Kidney glomerular epithelial cell (primary cell): ENCODE measurements around the gene SMG1.
"Not testable (repeated sequence)": the region's sequence is repeated elsewhere in the genome, so short reads cannot be mapped to it uniquely, and the experiment has no call there.

Source experiments
- DNase-seq: peaks from one replicate; lab custom pipeline; 2025; lab: John Stamatoyannopoulos, UW

Gene SMG1

GRCh38 chr16:18800293-18800692 is 125.9 kb downstream of the SMG1 start:
- no peak for DNase-seq

- no peak for DNase-seq
These were observed 126.7 kb downstream of the SMG1 start for GRCh38 chr16:18799500-18799899.

DNA sequence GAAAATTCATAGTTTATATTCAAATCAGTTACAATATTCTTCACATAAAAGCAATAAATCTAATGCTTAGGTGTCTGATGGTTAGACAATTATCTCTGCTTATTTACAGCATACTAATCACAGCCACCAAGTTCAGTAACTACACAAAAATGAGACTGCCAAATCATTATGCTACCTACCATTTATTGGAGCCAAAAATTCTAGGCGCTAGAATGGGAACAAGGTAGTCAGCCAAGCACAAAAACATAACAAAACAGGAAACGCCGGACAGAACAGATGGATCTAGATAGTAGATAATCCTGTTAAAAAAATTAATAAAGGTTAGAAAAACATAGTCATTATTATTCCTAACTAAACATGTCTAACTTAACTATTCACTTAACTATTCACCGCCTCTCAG is 128.5 kb downstream of the SMG1 start:
- no peak for DNase-seq

DNA sequence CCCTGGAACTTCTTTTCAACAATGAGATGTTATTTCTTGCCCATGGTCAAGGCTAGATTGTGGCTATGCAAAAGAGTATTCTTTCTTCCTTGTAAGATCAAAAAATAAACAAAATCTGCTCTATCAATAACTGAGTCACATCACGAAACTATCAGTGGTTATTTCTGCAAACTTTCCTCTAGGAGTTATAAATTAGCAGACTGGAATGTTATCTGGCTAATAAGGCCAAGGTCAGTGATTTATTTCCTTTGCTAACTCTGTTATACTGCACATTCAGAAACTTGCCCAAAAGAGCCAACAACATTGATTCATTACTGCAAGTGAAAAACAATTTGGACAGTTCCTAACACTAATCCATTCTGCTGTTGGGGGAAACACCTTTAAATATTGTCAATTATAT is 129.8 kb downstream of the SMG1 start:
- DNase-seq = no peak

DNA sequence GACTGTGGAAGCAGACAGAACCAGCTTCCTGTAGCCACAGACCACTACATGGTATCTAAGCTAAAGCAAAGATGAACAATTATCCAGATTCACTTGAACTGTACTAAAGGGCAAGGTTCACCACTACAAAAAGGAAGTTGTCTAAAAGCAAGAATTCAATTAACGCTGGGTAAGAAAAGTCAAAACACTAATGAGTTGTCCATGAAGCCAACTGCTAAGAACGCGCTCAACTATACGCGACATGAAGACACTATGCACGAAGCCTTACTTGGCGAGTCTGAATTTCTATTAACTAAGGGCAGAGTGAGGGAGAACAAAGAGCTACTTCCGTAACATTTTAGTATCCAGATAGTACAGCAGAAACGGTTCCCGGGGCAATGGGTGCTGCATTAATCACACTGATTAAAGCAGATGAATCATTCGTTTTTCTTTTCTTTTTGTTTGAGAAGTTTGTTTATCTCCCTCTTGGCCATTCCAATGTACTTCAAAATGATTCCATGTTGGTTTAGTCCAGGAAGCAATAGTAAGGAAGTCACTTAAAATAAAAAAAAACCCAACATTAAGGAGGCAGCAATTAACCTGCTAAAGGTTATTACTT is 133.3 kb downstream of the SMG1 start:
- no peak for DNase-seq

GRCh38 chr16:18789850-18790706 is 136.1 kb downstream of the SMG1 start, which contains the start of gene RPS15A:
TSS of gene RPS15A (minus strand) at chr16:18790334. CDS start at chr16:18789113, 1,221 bp downstream.
- peak; percentile 97 for DNase-seq

- DNase-seq = no peak
These were observed 136.7 kb downstream of the SMG1 start for GRCh38 chr16:18789515-18789849.

- no peak for DNase-seq
These were observed 137.2 kb downstream of the SMG1 start for GRCh38 chr16:18788828-18789514.

DNA sequence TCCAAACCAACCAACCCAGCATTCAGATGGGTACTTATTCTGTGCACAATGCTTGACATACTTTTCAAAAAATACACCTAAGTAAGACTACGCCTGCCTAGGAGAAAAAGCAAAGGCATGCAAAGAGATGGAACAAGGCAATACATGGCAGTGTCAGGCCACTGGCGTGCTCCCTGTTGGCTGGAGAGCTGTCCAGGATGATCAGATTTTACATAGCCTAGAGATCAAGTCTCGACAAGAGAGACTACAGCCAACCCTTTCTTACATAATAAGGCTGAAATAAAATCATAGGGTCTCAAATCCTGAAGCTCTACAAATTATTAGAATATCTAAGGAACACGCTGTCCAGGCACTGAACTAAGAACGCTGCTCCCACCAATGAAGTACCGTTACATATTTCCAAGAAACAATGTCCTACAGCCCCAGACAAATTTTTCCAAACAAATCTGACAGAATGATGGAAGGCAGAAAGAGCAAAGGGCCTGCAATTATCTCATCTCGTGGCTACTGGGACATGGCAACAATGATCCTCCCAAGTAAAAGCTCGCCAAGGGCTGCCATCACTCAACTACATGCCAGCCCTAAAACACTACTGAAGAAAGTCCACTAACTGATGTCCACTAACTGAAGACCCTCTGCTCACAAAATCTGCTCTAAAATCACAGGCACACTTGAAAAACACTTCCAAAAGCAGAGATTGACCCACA is 141.1 kb downstream of the SMG1 start:
- no peak for DNase-seq

DNA sequence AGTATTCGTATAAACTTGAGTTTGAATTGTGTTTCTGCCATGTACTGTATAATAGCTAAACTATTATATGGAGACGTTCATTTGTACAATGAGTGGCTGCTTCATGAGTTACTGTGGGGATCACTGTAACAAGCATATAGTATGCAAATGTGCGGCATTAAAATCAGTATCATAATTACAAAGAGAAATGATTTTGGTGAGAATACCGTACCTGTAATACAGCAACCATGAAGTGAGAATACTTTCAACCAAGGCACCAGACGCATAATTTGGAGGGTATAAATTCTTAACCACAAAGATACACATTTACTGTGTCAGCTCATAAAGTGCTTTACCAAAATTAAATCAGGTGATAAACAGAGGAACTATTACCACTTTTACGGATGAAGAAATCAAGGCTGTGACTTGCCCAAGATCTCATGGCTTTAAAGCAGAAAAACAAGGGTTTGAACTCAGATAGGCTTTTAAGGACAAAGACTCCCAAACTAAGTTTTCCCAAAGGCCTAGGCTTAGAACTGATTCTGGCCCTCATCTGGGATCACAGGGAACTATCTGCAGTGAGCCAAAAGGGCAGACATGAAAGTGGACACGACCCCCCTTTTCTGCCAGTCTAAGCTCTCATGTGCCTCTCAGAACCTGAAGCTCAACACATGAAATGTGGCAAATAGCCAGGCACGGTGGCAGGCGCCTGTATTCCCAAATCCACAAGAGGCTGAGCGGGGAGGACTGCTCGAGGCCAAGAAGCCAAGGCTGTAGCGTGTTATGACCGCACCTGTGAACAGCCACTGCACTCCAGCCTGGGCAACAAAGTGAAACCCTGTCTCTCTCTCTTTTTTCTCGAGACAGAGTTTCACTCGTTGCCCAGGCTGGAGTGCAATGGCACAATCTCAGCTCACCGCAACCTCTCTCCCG is 142.5 kb downstream of the SMG1 start:
- no peak for DNase-seq

DNA sequence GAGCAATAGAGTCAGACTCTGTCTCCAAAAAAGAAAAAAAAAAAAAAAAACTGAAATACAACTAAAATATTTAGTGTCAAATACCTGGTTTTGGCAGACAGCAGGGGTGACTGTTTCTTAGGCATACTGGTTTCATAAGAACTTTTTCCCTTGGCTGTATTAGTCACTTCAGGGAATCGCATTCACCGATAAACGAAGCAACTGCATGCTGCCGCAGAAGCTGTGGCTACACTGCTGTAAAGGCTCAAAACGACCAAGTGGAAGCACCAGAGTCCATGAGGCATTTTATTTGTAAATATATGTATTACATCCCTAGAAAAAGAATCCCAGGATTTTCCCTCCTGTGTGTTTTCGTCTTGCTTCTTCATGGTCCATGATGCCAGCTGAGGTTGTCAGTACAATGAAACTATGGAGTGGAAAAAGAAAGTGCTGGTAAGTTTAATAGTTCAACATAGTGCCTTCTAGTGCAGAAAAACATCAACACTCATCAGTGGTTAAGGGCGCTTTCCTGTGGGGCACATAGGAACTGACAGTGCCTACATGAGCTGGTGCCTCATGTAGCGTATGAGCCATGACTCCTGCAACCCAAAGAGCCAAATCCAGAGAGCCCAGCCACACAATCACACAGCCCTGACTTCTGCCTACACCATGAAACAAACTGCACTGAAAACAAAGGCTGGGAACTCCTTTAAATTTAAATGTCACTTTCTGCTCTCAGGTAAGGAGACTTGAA is 143.3 kb downstream of the SMG1 start:
- DNase-seq = no peak

GRCh38 chr16:18781232-18781631 is 145.0 kb downstream of the SMG1 start:
- not testable (repeated sequence) for DNase-seq

- DNase-seq = not testable (repeated sequence)
These were observed 145.7 kb downstream of the SMG1 start for GRCh38 chr16:18780460-18781026.

GRCh38 chr16:18777664-18778063 is 148.5 kb downstream of the SMG1 start:
- DNase-seq = not testable (repeated sequence)

- not testable (repeated sequence) for DNase-seq
These were observed 149.9 kb downstream of the SMG1 start for GRCh38 chr16:18776334-18776733.

GRCh38 chr16:18774651-18775050 is 151.6 kb downstream of the SMG1 start:
- not testable (repeated sequence) for DNase-seq

GRCh38 chr16:18772171-18772570 is 154.0 kb downstream of the SMG1 start:
- DNase-seq = not testable (repeated sequence)

DNA sequence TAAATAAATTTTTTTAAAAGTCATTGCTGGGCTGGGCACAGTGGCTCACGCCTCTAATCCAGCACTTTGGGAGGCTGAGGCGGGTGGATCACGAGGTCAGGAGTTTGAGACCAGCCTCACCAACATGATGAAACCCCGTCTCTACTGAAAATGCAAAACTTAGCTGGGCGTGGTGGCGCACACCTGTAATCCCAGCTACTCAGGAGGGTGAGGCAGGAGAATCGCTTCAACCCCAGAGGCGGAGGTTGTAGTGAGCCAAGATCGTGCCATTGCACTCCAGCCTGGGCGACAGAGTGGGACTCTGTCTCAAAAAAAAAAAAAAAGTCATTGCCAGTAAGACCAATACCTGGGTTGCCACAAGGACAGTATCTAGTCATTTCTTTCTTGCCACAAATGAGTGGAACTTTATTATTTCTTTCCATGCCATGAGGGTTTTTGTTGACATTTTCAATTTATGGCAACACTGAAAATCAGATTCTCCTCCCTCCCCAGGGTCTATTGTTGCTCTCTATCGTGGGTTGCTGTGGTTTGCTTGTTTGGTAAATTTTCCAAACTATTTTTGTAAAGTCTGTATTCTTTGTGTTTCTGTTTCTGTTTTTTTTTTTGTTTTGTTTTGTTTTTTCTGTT is 155.8 kb downstream of the SMG1 start:
- not testable (repeated sequence) for DNase-seq

DNA sequence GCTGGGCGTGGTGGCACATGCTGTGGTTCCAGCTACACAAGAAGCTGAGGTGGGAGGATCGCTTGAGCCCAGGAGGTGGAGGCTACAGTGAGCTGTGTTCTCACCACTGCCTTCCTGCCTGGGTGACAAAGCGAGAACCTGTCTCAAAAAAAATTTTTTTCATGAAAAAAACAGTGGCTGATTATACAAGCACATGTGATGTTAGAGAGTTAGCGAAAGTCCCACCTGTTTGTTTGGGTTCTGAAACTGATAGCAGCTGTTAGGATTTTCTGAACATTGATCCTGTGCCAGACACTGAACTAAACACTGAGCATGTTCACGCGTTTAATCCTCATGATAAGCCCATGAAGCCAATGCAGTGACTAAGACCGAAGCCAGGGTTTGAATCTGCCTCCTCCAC is 159.0 kb downstream of the SMG1 start:
- not testable (repeated sequence) for DNase-seq

GRCh38 chr16:18762713-18763112 is 163.5 kb downstream of the SMG1 start:
- DNase-seq = not testable (repeated sequence)
